Activated naive CD4-positive, alpha-beta T cell treated with anti-CD3 and anti-CD28 coated beads for 36 hours (primary cell): ENCODE results near the gene GAGE12G. TPM values are rescaled to one million over a fixed set of nuclear protein-coding genes. Genes with fewer than 3 reads are reported as not detected.
"Not testable (repeated sequence)": the region's sequence is repeated elsewhere in the genome, so short reads cannot be mapped to it uniquely, and the experiment has no call there.

Source experiments
- CTCF ChIA-PET: fragments of 350-600 bp; sonication (Branson Sonifier 250); formaldehyde crosslinking; loops from one replicate; lab custom pipeline; 2021; ENCODE audit warnings: antibody characterized with exemption; lab: Charles Lee
- DNase-seq: peaks from one replicate; pipeline ENCODE4 v3.0.0-alpha.2; 2020
- H3K27ac Mint-ChIP-seq: one replicate; pipeline ENCODE4 v1.8.0; 2021; ENCODE audit warnings: mild to moderate bottlenecking, mixed read lengths
- H3K27me3 Mint-ChIP-seq: one replicate; pipeline ENCODE4 v1.8.0; 2021; ENCODE audit warnings: low read depth, mixed read lengths
- H3K36me3 Mint-ChIP-seq: one replicate; pipeline ENCODE4 v1.8.0; 2021; ENCODE audit warnings: low read depth, mixed read lengths
- H3K4me1 Mint-ChIP-seq: one replicate; pipeline ENCODE4 v1.8.0; 2021; ENCODE audit warnings: low read depth, mixed read lengths
- H3K4me3 Mint-ChIP-seq: one replicate; pipeline ENCODE4 v1.8.0; 2021; ENCODE audit warnings: mild to moderate bottlenecking, moderate library complexity, mixed read lengths
- H3K9me3 Mint-ChIP-seq: one replicate; pipeline ENCODE4 v1.8.0; 2021; ENCODE audit warnings: mixed read lengths
- intact Hi-C: fragments of 100-400 bp; cut with micrococcal nuclease; formaldehyde crosslinking; loops from one replicate; pipeline ENCODE4 v1.15.1; 2023
- total RNA-seq, 2 experiments: library from RNA; stranded (reverse); gene quantifications; one replicate each; pipeline ENCODE4 v1.2.3, GENCODE V29; 2021

Gene GAGE12G, protein sequence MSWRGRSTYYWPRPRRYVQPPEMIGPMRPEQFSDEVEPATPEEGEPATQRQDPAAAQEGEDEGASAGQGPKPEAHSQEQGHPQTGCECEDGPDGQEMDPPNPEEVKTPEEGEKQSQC
- total RNA-seq = not detected

DNA sequence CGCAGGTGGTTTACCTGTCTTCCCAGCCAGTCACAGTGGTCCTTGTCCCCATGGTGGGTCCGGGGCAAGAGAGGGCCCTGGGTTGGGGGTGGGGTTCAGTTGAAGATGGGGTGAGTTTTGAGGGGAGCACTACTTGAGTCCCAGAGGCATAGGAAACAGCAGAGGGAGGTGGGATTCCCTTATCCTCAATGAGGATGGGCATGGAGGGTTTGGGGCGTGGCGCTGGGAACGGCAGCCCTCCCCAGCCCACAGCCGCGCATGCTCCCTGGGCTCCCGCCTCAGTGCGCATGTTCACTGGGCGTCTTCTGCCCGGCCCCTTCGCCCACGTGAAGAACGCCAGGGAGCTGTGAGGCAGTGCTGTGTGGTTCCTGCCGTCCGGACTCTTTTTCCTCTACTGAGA, at the start of gene GAGE12G:
Gene GAGE12G (plus strand): TSS at position 301 of the 400 bp plus-strand sequence. CDS start 1,155 bp downstream, outside the sequence.
- H3K27ac Mint-ChIP-seq, CTCF ChIA-PET, H3K9me3 Mint-ChIP-seq, H3K4me3 Mint-ChIP-seq, H3K4me1 Mint-ChIP-seq, DNase-seq, H3K27me3 Mint-ChIP-seq, H3K36me3 Mint-ChIP-seq, intact Hi-C loops: not testable (repeated sequence)

DNA sequence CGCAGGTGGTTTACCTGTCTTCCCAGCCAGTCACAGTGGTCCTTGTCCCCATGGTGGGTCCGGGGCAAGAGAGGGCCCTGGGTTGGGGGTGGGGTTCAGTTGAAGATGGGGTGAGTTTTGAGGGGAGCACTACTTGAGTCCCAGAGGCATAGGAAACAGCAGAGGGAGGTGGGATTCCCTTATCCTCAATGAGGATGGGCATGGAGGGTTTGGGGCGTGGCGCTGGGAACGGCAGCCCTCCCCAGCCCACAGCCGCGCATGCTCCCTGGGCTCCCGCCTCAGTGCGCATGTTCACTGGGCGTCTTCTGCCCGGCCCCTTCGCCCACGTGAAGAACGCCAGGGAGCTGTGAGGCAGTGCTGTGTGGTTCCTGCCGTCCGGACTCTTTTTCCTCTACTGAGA, 38.3 kb upstream of the GAGE12G start, which contains the start of gene GAGE12C:
Gene GAGE12C (plus strand): TSS at position 301 of the 400 bp plus-strand sequence. CDS start 1,155 bp downstream, outside the sequence.
- H3K27ac Mint-ChIP-seq, CTCF ChIA-PET, H3K9me3 Mint-ChIP-seq, intact Hi-C loops, H3K36me3 Mint-ChIP-seq, H3K27me3 Mint-ChIP-seq, DNase-seq, H3K4me1 Mint-ChIP-seq, H3K4me3 Mint-ChIP-seq: not testable (repeated sequence)

DNA sequence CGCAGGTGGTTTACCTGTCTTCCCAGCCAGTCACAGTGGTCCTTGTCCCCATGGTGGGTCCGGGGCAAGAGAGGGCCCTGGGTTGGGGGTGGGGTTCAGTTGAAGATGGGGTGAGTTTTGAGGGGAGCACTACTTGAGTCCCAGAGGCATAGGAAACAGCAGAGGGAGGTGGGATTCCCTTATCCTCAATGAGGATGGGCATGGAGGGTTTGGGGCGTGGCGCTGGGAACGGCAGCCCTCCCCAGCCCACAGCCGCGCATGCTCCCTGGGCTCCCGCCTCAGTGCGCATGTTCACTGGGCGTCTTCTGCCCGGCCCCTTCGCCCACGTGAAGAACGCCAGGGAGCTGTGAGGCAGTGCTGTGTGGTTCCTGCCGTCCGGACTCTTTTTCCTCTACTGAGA, 28.8 kb upstream of the GAGE12G start, which contains the start of gene GAGE12D:
Gene GAGE12D (plus strand): TSS at position 301 of the 400 bp plus-strand sequence. CDS start 1,155 bp downstream, outside the sequence.
- DNase-seq, CTCF ChIA-PET, H3K27me3 Mint-ChIP-seq, H3K27ac Mint-ChIP-seq, H3K9me3 Mint-ChIP-seq, intact Hi-C loops, H3K4me3 Mint-ChIP-seq, H3K36me3 Mint-ChIP-seq, H3K4me1 Mint-ChIP-seq: not testable (repeated sequence)

DNA sequence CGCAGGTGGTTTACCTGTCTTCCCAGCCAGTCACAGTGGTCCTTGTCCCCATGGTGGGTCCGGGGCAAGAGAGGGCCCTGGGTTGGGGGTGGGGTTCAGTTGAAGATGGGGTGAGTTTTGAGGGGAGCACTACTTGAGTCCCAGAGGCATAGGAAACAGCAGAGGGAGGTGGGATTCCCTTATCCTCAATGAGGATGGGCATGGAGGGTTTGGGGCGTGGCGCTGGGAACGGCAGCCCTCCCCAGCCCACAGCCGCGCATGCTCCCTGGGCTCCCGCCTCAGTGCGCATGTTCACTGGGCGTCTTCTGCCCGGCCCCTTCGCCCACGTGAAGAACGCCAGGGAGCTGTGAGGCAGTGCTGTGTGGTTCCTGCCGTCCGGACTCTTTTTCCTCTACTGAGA, 19.2 kb upstream of the GAGE12G start, which contains the start of gene GAGE12E:
Gene GAGE12E (plus strand): TSS at position 301 of the 400 bp plus-strand sequence. CDS start 1,155 bp downstream, outside the sequence.
- not testable (repeated sequence) for H3K36me3 Mint-ChIP-seq, H3K27ac Mint-ChIP-seq

DNA sequence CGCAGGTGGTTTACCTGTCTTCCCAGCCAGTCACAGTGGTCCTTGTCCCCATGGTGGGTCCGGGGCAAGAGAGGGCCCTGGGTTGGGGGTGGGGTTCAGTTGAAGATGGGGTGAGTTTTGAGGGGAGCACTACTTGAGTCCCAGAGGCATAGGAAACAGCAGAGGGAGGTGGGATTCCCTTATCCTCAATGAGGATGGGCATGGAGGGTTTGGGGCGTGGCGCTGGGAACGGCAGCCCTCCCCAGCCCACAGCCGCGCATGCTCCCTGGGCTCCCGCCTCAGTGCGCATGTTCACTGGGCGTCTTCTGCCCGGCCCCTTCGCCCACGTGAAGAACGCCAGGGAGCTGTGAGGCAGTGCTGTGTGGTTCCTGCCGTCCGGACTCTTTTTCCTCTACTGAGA, 9.7 kb upstream of the GAGE12G start, which contains the start of gene GAGE12F:
Gene GAGE12F (plus strand): TSS at position 301 of the 400 bp plus-strand sequence. CDS start 1,155 bp downstream, outside the sequence.
- intact Hi-C loops, DNase-seq, H3K27ac Mint-ChIP-seq, H3K4me1 Mint-ChIP-seq, CTCF ChIA-PET, H3K27me3 Mint-ChIP-seq, H3K36me3 Mint-ChIP-seq, H3K9me3 Mint-ChIP-seq, H3K4me3 Mint-ChIP-seq: not testable (repeated sequence)

More for the DNA sequence above, 19.2 kb upstream of the GAGE12G start, which contains the start of gene GAGE12E:
- H3K9me3 Mint-ChIP-seq, H3K4me1 Mint-ChIP-seq, CTCF ChIA-PET, DNase-seq, intact Hi-C loops, H3K27me3 Mint-ChIP-seq, H3K4me3 Mint-ChIP-seq: not testable (repeated sequence)

DNA sequence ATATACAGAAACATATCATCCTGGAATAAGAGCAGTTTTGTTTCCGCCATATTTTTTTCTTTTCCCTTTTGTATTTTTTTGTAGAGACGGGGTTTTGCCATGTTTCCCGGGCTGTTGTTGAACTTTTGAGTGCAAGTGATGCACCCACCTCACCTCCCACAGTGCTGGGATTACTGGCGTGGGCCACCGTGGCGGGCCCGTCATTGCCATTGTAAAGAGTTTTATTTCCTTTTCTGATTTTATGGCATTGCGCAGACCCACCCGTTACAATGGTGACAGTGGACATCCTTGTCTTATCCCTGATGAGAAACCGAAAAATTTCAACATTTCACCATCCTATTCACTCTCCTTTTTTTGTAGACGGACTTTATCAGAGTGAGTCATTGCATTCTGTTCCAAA, 1.5 kb upstream of the GAGE12G start:
- H3K4me1 Mint-ChIP-seq, intact Hi-C loops, H3K27ac Mint-ChIP-seq, H3K27me3 Mint-ChIP-seq, CTCF ChIA-PET, H3K36me3 Mint-ChIP-seq, DNase-seq, H3K4me3 Mint-ChIP-seq, H3K9me3 Mint-ChIP-seq: not testable (repeated sequence)

DNA sequence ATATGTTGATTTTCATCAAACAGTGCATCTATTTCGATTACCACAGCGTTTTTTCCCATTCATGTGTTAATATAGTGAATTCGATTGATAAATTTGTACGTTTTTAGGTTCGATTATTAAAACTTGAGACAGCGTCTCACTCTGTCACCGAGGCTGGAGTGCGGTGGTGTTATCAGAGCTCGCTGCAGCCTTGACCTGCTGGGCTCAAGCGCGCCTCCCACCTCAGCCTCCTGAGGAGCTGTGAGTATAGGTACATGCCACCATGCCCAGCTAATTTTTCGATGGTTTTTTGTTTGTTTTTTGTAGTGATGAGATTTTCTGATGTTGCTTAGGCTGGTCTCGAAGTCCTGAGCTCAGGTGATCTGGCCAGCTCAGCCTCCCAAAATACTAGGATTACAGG, 1.0 kb upstream of the GAGE12G start:
- DNase-seq, H3K27me3 Mint-ChIP-seq, H3K4me1 Mint-ChIP-seq, H3K27ac Mint-ChIP-seq, H3K36me3 Mint-ChIP-seq, H3K4me3 Mint-ChIP-seq, H3K9me3 Mint-ChIP-seq, intact Hi-C loops, CTCF ChIA-PET: not testable (repeated sequence)

DNA sequence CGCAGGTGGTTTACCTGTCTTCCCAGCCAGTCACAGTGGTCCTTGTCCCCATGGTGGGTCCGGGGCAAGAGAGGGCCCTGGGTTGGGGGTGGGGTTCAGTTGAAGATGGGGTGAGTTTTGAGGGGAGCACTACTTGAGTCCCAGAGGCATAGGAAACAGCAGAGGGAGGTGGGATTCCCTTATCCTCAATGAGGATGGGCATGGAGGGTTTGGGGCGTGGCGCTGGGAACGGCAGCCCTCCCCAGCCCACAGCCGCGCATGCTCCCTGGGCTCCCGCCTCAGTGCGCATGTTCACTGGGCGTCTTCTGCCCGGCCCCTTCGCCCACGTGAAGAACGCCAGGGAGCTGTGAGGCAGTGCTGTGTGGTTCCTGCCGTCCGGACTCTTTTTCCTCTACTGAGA, 9.4 kb downstream of the GAGE12G start, which contains the start of gene GAGE12H:
Gene GAGE12H (plus strand): TSS at position 301 of the 400 bp plus-strand sequence. CDS start 1,155 bp downstream, outside the sequence.
- H3K27ac Mint-ChIP-seq, CTCF ChIA-PET, intact Hi-C loops, H3K27me3 Mint-ChIP-seq, H3K36me3 Mint-ChIP-seq, H3K9me3 Mint-ChIP-seq, H3K4me1 Mint-ChIP-seq, DNase-seq, H3K4me3 Mint-ChIP-seq: not testable (repeated sequence)

DNA sequence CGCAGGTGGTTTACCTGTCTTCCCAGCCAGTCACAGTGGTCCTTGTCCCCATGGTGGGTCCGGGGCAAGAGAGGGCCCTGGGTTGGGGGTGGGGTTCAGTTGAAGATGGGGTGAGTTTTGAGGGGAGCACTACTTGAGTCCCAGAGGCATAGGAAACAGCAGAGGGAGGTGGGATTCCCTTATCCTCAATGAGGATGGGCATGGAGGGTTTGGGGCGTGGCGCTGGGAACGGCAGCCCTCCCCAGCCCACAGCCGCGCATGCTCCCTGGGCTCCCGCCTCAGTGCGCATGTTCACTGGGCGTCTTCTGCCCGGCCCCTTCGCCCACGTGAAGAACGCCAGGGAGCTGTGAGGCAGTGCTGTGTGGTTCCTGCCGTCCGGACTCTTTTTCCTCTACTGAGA, 19.0 kb downstream of the GAGE12G start, which contains the start of gene GAGE2A:
Gene GAGE2A (plus strand): TSS at position 301 of the 400 bp plus-strand sequence. CDS start 1,155 bp downstream, outside the sequence.
- DNase-seq, H3K4me1 Mint-ChIP-seq, H3K27ac Mint-ChIP-seq, H3K9me3 Mint-ChIP-seq, H3K4me3 Mint-ChIP-seq, H3K27me3 Mint-ChIP-seq, CTCF ChIA-PET, H3K36me3 Mint-ChIP-seq, intact Hi-C loops: not testable (repeated sequence)

DNA sequence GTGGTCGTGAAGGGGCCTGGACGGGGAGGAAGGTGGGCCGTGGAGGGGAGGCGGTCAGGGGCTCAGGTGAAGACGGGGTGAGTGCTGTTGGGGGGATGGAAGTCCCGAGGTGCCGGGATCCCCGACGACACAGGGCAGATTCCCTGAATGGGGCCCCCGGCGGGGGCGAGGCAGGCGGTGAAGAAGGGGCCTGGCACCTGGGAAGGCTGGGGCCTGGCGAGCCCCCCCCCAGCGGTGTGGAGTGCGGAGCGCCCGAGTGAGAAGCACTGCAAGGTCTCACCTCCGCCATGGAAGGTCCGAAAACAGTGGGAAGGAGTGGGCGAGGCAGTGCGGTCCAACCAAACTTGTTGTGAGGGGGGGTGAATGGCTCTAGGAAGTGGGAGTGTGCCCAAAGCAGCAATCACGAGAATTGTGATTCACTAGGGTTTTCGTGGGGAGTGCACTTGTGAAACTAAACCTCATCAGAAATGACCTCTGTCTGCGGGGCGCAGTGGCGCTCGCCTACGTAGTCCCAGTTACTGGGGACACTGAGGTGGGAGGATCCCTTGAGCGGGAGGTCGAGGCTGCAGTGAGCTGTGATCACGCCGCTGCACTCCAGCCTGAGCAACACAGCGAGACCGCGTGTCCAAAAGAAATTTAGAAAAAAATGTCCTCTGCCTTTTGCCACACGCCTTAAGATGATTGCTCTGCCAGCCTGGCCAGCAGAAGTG, 19.7 kb downstream of the GAGE12G start:
- H3K4me1 Mint-ChIP-seq, CTCF ChIA-PET, H3K36me3 Mint-ChIP-seq, H3K27ac Mint-ChIP-seq, H3K27me3 Mint-ChIP-seq, H3K9me3 Mint-ChIP-seq, H3K4me3 Mint-ChIP-seq, intact Hi-C loops, DNase-seq: not testable (repeated sequence)

DNA sequence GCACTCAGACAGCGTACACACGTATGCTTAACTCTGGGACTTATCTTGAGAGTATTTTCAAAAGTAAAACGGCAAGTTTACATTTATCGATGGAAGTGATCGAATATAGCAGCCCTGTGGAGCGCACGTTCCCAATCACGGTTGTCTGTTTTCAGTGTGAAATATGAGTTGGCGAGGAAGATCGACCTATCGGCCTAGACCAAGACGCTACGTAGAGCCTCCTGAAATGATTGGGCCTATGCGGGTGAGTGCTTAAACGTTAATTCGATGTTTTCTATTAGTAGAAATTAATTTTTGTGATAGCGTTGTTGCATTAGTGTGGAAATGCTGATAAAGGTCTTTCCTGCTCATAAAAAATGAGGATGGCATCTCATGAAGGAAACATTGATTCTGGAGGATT, 20.3 kb downstream of the GAGE12G start:
- H3K4me1 Mint-ChIP-seq, H3K9me3 Mint-ChIP-seq, H3K4me3 Mint-ChIP-seq, CTCF ChIA-PET, H3K36me3 Mint-ChIP-seq, H3K27ac Mint-ChIP-seq, DNase-seq, H3K27me3 Mint-ChIP-seq, intact Hi-C loops: not testable (repeated sequence)

DNA sequence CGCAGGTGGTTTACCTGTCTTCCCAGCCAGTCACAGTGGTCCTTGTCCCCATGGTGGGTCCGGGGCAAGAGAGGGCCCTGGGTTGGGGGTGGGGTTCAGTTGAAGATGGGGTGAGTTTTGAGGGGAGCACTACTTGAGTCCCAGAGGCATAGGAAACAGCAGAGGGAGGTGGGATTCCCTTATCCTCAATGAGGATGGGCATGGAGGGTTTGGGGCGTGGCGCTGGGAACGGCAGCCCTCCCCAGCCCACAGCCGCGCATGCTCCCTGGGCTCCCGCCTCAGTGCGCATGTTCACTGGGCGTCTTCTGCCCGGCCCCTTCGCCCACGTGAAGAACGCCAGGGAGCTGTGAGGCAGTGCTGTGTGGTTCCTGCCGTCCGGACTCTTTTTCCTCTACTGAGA, 28.5 kb downstream of the GAGE12G start, which contains the start of gene GAGE1:
Gene GAGE1 (plus strand): TSS at position 301 of the 400 bp plus-strand sequence. CDS start 1,155 bp downstream, outside the sequence.
- H3K9me3 Mint-ChIP-seq, H3K4me1 Mint-ChIP-seq: not testable (repeated sequence)

More for the DNA sequence above, 28.5 kb downstream of the GAGE12G start, which contains the start of gene GAGE1:
- intact Hi-C loops, H3K36me3 Mint-ChIP-seq, H3K27me3 Mint-ChIP-seq, H3K4me3 Mint-ChIP-seq, DNase-seq, CTCF ChIA-PET, H3K27ac Mint-ChIP-seq: not testable (repeated sequence)
